ENCODE measurements around the gene NCKAP5. TPM values are rescaled to one million over a fixed set of nuclear protein-coding genes. Genes with fewer than 3 reads are reported as not detected.

The NCKAP5 gene
- total RNA-seq, 1 donor from 2014 or later: 0.87 TPM

GRCh38 chr2:133314795-133315194 is 253.5 kb downstream of the NCKAP5 start:
- no peak overlapping the region for H3K27ac Mint-ChIP-seq (ENCODE audit: unreplicated experiment)
- H3K9me3 Mint-ChIP-seq (ENCODE audit: low read depth): peaks cover 6% of the 10 kb centered on the region
- H3K4me1 Mint-ChIP-seq (ENCODE audit: low read depth): no peaks in the 10 kb centered on the region
- TF ChIP-seq CTCF (IDR thresholded peaks at IDR 0.05): no peak
- no peak overlapping the region for H3K4me3 Mint-ChIP-seq (ENCODE audit: unreplicated experiment)
- H3K36me3 Mint-ChIP-seq (ENCODE audit: low read depth): no peaks in the 10 kb centered on the region
- no peaks in the 10 kb centered on the region for H3K27me3 Mint-ChIP-seq (ENCODE audit: low read depth)
- no peak for DNase-seq (ENCODE audit: low spot score)

GRCh38 chr2:133312038-133312729 is 256.1 kb downstream of the NCKAP5 start:
- no peak for TF ChIP-seq CTCF (IDR thresholded peaks at IDR 0.05)
- H3K36me3 Mint-ChIP-seq (ENCODE audit: low read depth): no peaks in the 10 kb centered on the region
- no peak overlapping the region for H3K27ac Mint-ChIP-seq (ENCODE audit: unreplicated experiment)
- no peak overlapping the region for H3K4me3 Mint-ChIP-seq (ENCODE audit: unreplicated experiment)
- no peaks in the 10 kb centered on the region for H3K4me1 Mint-ChIP-seq (ENCODE audit: low read depth)
- no peaks in the 10 kb centered on the region for H3K27me3 Mint-ChIP-seq (ENCODE audit: low read depth)
- no peak for DNase-seq (ENCODE audit: low spot score)
- H3K9me3 Mint-ChIP-seq (ENCODE audit: low read depth): peaks cover 6% of the 10 kb centered on the region

GRCh38 chr2:133306236-133306635 is 262.0 kb downstream of the NCKAP5 start:
- no peak for TF ChIP-seq CTCF (IDR thresholded peaks at IDR 0.05)
- Mint-ChIP-seq H3K27me3 (ENCODE audit: low read depth) (no peaks in the 10 kb centered on the region), H3K27ac (ENCODE audit: unreplicated experiment) (no peak overlapping the region), H3K4me1 (ENCODE audit: low read depth) (peaks cover 3% of the 10 kb centered on the region), H3K9me3 (ENCODE audit: low read depth) (peaks cover 2% of the 10 kb centered on the region), H3K4me3 (ENCODE audit: unreplicated experiment) (no peak overlapping the region), H3K36me3 (ENCODE audit: low read depth) (no peaks in the 10 kb centered on the region)
- DNase-seq (ENCODE audit: low spot score): no peak

GRCh38 chr2:133304344-133304743 is 263.9 kb downstream of the NCKAP5 start:
- Mint-ChIP-seq H3K4me1 (ENCODE audit: low read depth) (peaks cover 3% of the 10 kb centered on the region), H3K9me3 (ENCODE audit: low read depth) (no peaks in the 10 kb centered on the region), H3K4me3 (ENCODE audit: unreplicated experiment) (no peak overlapping the region), H3K27ac (ENCODE audit: unreplicated experiment) (no peak overlapping the region), H3K36me3 (ENCODE audit: low read depth) (no peaks in the 10 kb centered on the region), H3K27me3 (ENCODE audit: low read depth) (no peaks in the 10 kb centered on the region)
- no peak for TF ChIP-seq CTCF (IDR thresholded peaks at IDR 0.05)
- no peak for DNase-seq (ENCODE audit: low spot score)

GRCh38 chr2:133303150-133303549 is 265.1 kb downstream of the NCKAP5 start:
- no peak overlapping the region for H3K4me3 Mint-ChIP-seq (ENCODE audit: unreplicated experiment)
- no peak for TF ChIP-seq CTCF (IDR thresholded peaks at IDR 0.05)
- H3K36me3 Mint-ChIP-seq (ENCODE audit: low read depth): no peaks in the 10 kb centered on the region
- no peaks in the 10 kb centered on the region for H3K9me3 Mint-ChIP-seq (ENCODE audit: low read depth)
- no peak overlapping the region for H3K27ac Mint-ChIP-seq (ENCODE audit: unreplicated experiment)
- no peaks in the 10 kb centered on the region for H3K27me3 Mint-ChIP-seq (ENCODE audit: low read depth)
- peaks cover 3% of the 10 kb centered on the region for H3K4me1 Mint-ChIP-seq (ENCODE audit: low read depth)
- DNase-seq (ENCODE audit: low spot score): no peak

All from chondrocyte (in vitro differentiated cells).